Activated CD4-positive, CD25-positive, alpha-beta regulatory T cell treated with anti-CD3 and anti-CD28 coated beads, Interleukin-2, amount 50 U/mL, for 24 hours (primary cell): Measurements from ENCODE around the gene FRMD5.
"Not testable (repeated sequence)": the region's sequence is repeated elsewhere in the genome, so short reads cannot be mapped to it uniquely, and the experiment has no call there.

Experiments
- ATAC-seq, 2 donors: fragments of 150-1000 bp; cut with Tn5 transposase; one replicate each; pipeline ENCODE4 v1.10.0; 2021; ENCODE audit warnings: mild to moderate bottlenecking in 1 of 2, moderate library complexity in 1 of 2

The FRMD5 gene

GRCh38 chr15:44195151-44195740, at the start of gene FRMD5:
Gene FRMD5 (minus strand): TSS chr15:44195271.
- peak; percentile 97 for ATAC-seq

- no peak for ATAC-seq
These were observed 48.8 kb upstream of the FRMD5 start for GRCh38 chr15:44243829-44244228.

GRCh38 chr15:44243141-44243540, 48.1 kb upstream of the FRMD5 start:
- ATAC-seq, result no peak

DNA sequence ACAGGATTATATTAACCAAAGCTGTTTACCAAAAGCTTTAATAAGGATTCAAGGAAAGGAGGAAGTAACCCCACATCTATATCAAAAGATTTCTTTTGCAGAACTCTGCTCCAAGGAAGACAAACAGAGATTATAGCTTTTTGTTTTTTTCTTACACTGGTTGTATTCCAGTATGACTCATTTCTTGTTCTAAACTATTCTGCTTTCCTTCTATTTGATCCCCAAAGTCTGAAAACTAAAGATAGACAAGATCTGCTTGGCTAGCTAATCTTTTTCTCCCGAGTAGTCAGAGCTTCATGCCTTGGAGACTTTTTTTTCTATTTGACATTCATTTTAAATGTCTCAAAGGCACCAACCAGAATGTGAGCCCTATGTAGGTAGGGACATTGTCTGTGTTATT, 36.8 kb upstream of the FRMD5 start:
- no peak for ATAC-seq

- not testable (repeated sequence) for ATAC-seq
These were observed 34.2 kb upstream of the FRMD5 start for GRCh38 chr15:44229301-44229700.

DNA sequence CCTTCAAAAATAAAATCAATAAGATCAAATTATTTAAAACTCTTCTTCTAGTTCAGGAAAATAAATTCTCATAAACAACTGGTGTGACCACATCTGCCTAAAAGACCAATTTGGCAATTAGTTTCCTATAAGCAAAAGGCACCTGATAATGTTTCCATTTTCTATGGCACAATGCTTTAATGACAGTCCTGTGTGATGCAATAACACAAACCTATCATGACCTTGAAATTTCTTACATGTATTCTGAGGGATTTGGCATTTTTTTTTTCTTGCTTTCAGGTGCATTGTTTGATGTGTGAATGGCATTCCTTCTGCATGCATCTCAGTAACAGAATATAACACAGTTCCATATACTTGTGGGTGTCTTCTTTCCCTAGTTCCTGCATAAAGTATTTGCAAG, 32.5 kb upstream of the FRMD5 start:
- no peak for ATAC-seq

GRCh38 chr15:44227001-44227400, 31.9 kb upstream of the FRMD5 start:
- not testable (repeated sequence) for ATAC-seq

- no peak for ATAC-seq
These were observed 27.4 kb upstream of the FRMD5 start for GRCh38 chr15:44222478-44222877.

GRCh38 chr15:44219073-44219472, 24.0 kb upstream of the FRMD5 start:
- ATAC-seq, result no peak

- ATAC-seq, result no peak
These were observed 21.9 kb upstream of the FRMD5 start for GRCh38 chr15:44216958-44217357.

DNA sequence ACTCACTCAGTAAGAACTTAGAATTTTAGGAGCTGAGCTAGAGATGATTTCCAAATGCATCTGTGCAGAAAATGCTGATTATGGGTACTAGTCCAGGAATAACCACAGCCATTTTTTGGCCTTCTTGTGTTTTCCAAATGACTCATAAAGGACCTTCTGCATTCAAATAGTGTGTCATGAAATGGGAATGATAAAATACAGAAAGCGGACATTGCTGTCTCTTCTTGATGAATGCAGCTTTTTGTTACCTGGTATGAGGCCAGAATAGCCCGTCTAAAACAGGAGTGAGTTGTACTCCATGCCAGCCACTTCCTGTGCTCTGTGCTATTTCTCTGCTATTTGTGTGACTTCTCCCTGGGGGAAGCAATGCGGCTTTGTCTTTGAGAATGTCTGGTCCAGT, 20.5 kb upstream of the FRMD5 start:
- ATAC-seq, result no peak

GRCh38 chr15:44208956-44209355, 13.9 kb upstream of the FRMD5 start:
- ATAC-seq, result no peak

- no peak for ATAC-seq
These were observed 12.6 kb upstream of the FRMD5 start for GRCh38 chr15:44207643-44208042.

DNA sequence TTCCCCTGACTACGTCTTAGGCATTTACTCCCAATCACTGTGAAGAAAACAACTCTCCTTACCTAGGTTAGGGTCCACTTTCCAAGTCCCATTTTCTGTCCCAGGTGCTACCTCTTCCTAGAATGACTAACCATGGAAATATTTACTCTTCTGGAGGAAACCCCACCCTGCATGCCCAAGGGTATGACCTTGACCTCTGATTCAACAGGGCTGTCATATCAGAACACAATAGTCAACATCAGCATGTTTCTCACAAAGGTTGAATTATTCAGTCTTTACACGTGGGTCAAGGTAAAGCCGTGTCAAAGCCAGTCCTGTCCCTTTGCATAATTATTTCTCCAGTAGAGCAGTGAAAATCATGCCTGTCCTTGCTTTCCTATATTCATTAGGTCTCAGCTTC, 4.3 kb upstream of the FRMD5 start:
- ATAC-seq, result no peak

DNA sequence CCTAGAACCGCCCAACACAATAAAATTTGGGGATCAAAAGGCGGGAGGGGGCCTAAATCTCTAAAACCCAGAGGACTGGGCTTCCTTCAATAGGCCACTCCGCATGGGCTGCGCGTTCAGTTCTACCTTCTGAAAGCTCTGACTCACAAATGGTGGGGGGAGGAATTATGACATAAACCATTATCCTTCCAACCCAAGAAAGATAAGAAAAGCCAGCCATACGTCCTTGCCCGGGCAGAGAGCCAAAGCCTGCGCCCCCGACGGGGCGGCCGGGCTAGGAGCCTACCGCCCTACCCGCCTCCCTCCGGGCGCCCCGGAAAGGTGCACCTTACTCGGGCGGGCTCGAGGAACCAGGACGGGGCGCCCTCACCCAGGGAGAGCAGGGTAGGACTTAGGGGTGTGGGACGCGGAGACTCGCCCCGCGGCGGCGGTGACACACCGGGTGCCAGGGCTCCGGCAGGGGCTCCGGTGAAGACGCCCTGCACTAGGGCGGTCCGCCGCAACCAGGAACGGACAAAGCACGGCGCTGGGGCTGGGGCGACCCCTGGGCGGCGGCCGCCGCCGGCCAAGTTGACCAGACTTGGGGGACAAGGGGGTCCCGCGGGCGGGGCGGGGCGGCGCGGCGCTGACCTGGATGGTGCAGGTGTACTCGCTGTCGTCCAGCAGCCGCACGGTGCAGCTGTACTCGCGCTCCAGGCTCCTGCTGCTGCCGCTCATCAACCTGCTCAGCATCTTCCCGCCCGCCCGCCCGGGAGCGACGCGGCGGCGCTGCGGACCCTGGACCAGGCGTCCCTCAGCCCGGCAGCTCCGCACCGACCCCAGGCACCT, 534 bp downstream of the FRMD5 start:
- ATAC-seq, result peak; percentile 28

DNA sequence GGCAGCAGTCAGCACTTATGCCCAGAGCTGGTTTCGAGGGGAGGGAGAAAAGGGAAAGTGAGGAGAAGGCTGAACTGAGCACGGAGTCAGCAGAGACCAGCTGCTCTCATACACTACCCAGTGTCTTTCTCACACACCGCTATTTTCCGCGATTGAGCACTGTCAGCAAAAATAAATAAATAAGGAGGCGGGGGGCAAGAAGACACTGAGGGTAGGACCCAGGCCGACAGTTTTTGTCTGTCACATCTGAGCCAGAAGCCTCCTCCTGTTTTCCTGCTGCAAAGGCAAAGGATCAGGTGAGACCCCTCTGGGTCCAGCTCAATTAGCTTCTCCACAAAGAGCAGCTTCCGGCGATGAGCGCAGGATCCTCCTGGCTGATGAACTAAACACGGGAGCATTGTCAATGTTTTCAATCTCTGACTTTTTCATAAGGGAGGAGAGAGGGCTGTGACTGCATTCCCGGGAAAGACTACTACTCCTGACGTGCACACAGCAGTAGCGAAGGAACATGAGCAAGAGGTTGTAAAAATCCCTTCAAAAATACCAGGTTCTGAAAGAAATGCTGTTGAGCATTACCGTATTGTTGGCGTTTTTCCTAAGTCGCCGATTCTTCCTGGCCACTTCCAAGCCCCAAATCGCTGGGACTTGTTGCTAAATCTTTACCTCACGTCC, 1.3 kb downstream of the FRMD5 start:
- ATAC-seq, result no peak

DNA sequence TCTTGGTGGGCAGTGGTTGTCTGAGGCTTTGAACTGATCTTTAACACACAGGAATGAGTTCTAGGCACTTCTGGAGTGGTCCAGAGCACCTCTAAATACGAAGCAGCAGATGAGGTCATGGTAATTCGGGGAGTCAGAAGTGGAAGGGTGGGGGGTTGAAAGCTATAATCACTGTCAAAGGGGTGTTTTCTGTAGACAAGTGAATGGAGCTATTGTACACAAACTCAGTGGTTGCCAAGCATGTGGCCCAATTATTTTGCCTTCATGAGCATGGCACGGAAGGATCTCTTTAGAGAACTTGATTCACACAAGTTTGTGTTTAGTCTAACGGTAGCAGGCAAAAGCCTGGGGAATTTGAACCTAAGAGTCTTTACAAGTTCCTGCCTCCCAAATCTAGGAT, 6.3 kb downstream of the FRMD5 start:
- no peak for ATAC-seq

DNA sequence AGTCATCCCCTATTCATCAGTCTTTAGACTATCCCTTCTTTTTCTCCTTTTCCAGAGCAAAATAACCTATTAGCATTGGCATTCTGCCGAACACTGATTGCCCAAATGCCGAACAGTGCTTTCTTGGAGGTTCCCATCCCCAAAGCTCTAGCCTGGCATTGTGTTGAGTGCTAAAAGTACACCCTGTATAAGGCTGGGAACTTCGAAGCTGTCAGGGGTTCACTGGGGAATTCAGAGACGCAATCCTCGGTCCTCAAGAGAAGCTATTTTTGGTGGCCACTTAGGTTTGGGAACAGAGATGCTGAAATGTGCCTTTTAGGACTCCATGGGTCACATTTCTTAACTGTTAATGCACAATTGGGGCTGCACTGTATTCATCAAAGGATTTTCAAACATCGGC, 8.4 kb downstream of the FRMD5 start:
- ATAC-seq, result no peak

GRCh38 chr15:44183363-44183762, 11.7 kb downstream of the FRMD5 start:
- no peak for ATAC-seq

DNA sequence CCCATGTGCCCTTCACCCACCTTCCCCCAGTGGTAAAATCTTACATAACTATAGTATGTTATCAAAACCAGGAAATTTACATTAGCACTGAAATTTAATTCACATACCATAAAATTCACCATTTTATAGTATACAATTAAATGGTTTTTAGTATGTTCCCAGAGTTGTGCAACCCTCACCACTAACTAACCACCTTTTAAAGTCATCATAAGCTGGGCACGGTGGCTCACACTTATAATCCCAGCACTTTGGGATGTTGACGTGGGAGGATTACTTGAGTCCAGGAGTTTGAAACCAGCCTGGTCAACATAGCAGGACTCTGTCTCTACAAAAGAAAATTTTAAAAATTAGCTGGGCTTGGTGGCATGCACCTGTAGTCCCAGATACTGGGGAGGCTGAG, 13.7 kb downstream of the FRMD5 start:
- no peak for ATAC-seq

DNA sequence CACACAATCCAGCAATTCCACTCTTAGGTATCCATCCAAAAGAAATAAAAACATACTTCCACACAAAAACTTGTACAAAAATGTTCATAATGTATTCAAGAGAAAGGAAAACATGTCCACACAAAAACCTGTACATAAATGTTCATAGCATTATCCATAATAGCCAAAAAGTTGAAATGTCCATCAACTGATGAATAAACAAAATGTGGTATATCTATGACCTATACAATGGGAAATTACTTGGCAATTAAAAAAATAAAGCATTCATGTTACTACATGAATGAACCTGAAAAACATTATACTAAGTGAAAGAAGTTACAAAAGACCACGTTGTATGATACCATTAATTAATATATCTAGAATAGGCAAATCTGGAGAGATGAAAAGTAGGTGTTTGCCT, 17.9 kb downstream of the FRMD5 start:
- ATAC-seq, result no peak

GRCh38 chr15:44173813-44174212, 21.3 kb downstream of the FRMD5 start:
- ATAC-seq, result no peak

DNA sequence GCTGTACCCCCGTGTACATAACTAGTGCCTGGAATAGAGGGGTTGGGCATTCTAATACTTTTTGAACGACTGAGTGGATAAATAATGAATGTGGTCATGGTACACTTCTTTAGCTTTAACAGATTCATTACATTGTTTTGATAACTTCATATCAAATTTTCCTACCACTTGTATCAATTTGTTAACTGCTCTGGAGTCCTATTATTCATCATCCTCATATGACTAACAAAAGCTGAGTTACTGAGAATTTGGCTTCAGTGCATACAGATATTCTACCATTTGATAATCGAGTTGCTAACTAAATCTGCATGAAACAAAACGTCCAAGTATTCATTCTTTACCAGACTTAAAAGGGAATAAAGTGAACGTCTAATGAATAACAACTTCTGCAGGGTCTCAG, 31.7 kb downstream of the FRMD5 start:
- no peak for ATAC-seq

DNA sequence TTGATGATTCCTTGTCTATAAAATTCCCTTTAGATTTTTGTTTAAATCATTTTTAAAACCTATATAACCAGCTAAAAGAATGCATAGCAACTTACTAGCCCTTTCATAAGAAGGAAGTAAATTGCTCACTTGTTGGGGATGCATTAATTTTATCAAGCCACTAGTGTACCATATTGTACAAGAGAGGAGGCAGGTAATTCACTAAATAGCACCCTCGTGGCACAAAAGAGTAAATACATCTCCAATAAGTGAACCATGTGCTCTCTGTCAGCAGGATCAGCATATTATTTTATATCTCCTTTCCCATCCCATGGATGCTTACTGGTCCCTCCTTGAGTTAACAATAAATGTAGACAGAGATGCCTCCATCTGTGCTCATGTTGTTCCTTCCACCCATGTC, 34.3 kb downstream of the FRMD5 start:
- no peak for ATAC-seq
